Neural crest cell (in vitro differentiated cells): ENCODE measurements around the gene TMEM255B. TPM values are rescaled to one million over a fixed set of nuclear protein-coding genes. Genes with fewer than 3 reads are reported as not detected.

Experiments used
- DNase-seq: peaks from one replicate; pipeline ENCODE4 v3.0.0; 2021; ENCODE audit warnings: low read depth, mixed read lengths, low spot score
- H3K27ac Mint-ChIP-seq: one replicate; pipeline ENCODE4 v1.8.0; 2021; ENCODE audit warnings: mild to moderate bottlenecking, mixed read lengths; ENCODE audit not compliant: unreplicated experiment
- H3K27me3 Mint-ChIP-seq: 2 replicates; pipeline ENCODE4 v1.8.0; 2021; ENCODE audit warnings: low read depth, mild to moderate bottlenecking, mixed read lengths
- H3K36me3 Mint-ChIP-seq: 2 replicates; pipeline ENCODE4 v1.8.0; 2021; ENCODE audit warnings: low read depth, mild to moderate bottlenecking, mixed read lengths
- H3K4me1 Mint-ChIP-seq: 2 replicates; pipeline ENCODE4 v1.8.0; 2021; ENCODE audit warnings: mixed read lengths
- H3K4me3 Mint-ChIP-seq: one replicate; pipeline ENCODE4 v1.8.0; 2021; ENCODE audit warnings: mild to moderate bottlenecking, mixed read lengths
- H3K9me3 Mint-ChIP-seq: 2 replicates; pipeline ENCODE4 v1.8.0; 2021; ENCODE audit warnings: mixed read lengths
- total RNA-seq: library from RNA; stranded (reverse); gene quantifications from 2 replicates; pipeline ENCODE4 v1.2.1, GENCODE V29; 2021
- TF ChIP-seq, protein P1 (sequence below): fragments of 200-600 bp; sonication (generic); conservative IDR thresholded peaks from 2 replicates; pipeline ENCODE4 v1.5.0; 2021; ENCODE audit warnings: antibody characterized with exemption, mild to moderate bottlenecking

The TMEM255B gene
- total RNA-seq, 1 donor from 2014 or later, result 2.4 TPM

DNA sequence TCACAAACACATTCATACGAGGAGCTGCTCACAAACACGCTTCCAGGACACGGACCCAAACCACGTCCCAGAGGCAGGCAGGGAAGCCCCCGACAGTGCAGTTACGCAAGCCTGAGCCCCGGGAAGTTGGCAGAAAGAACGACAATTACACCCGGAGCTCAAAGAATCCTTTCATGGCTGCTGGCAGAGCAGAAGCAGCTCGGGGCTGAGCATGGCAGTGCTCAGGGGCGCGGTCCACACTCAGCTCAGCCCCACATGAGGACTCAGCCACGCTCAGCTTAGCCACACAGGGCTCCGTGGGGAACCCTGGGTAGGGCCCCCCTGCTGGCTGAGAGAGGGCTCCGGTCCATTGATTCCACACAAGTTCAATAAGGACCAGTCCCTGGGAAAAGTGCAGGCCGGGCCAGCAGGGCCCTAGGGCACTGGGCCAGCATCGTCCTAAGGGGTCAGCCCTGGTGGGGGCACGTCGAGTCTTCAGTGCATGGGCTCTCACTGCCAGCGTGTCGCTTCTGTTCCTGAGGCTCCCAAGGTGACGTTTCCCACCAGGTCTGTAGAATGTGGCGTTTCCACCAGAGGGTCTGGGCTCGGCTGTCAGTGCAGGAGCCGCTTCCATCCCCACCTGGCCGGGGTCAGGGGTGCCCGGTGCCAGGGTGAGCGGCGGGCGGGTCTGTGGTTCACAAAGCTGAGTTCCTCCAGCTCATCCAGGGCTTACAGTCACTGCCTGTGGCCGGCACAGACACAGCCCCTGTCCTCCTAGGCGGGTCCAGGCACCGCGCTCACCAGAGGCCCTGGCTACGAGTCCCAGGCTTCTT is 81.7 kb downstream of the TMEM255B start:
- Mint-ChIP-seq H3K36me3 (no peaks in the 10 kb centered on the region), H3K4me1 (peaks cover 16% of the 10 kb centered on the region), H3K27ac (no peak overlapping the region), H3K27me3 (no peaks in the 10 kb centered on the region), H3K9me3 (no peaks in the 10 kb centered on the region), H3K4me3 (no peak overlapping the region)
- DNase-seq, result no peak
- TF ChIP-seq, protein P1, sequence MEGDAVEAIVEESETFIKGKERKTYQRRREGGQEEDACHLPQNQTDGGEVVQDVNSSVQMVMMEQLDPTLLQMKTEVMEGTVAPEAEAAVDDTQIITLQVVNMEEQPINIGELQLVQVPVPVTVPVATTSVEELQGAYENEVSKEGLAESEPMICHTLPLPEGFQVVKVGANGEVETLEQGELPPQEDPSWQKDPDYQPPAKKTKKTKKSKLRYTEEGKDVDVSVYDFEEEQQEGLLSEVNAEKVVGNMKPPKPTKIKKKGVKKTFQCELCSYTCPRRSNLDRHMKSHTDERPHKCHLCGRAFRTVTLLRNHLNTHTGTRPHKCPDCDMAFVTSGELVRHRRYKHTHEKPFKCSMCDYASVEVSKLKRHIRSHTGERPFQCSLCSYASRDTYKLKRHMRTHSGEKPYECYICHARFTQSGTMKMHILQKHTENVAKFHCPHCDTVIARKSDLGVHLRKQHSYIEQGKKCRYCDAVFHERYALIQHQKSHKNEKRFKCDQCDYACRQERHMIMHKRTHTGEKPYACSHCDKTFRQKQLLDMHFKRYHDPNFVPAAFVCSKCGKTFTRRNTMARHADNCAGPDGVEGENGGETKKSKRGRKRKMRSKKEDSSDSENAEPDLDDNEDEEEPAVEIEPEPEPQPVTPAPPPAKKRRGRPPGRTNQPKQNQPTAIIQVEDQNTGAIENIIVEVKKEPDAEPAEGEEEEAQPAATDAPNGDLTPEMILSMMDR, result no peak

DNA sequence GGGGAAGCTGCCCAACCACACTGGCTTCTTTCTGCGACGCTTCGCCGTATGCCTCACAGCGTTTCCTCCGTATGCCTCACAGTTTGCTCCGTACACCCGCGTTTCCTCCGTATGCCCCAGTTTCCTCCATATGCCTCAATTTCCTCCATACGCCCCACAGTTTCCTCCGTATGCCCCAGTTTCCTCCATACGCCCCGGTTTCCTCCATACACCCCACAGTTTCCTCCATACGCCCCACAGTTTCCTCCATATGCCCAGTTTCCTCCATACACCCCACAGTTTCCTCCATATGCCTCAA is 82.3 kb downstream of the TMEM255B start:
- Mint-ChIP-seq H3K4me1 (peaks cover 16% of the 10 kb centered on the region), H3K36me3 (no peaks in the 10 kb centered on the region), H3K9me3 (no peaks in the 10 kb centered on the region), H3K27me3 (no peaks in the 10 kb centered on the region), H3K4me3 (no peak overlapping the region), H3K27ac (no peak overlapping the region)
- DNase-seq, result no peak
- TF ChIP-seq, protein P1, result no peak

DNA sequence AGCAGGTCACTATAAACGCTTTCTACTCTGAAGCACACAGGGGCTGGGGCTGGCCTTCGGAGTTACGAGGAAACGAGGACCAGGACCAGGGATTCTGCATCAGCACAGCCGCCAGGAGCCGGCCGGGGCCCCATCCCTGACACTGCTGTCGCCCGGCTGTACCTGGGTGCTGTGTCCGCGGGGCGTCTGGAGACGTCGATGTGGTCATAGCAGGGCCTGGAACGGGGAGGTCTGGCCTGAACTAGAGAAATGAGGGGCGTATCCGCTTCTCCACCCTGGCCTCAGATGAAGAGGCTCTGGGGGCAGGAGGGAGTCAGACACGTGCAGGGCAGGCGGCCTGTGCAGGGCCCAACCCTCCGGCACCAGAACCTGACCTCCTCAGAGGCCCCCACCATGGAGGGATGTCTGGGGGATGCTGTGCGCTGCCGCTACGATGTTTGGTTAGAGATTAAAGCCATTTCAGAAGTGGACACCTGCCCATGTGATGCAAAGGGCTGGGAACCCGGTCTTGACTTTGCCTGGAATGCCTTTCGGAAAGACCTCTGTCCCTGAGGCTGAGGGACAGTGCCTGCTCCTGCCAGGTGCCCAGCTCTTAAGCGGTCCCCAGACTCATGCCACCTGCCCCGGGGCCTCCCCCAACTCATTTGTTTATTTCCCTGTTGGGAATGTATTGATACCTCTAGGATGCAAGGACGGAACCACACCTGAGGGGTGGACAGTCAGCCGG is 83.5 kb downstream of the TMEM255B start:
- no peaks in the 10 kb centered on the region for H3K27me3 Mint-ChIP-seq
- H3K9me3 Mint-ChIP-seq, result no peaks in the 10 kb centered on the region
- TF ChIP-seq, protein P1, result no peak
- no peaks in the 10 kb centered on the region for H3K36me3 Mint-ChIP-seq
- peaks cover 9% of the 10 kb centered on the region for H3K4me1 Mint-ChIP-seq
- H3K27ac Mint-ChIP-seq, result no peak overlapping the region
- H3K4me3 Mint-ChIP-seq, result no peak overlapping the region
- no peak for DNase-seq

DNA sequence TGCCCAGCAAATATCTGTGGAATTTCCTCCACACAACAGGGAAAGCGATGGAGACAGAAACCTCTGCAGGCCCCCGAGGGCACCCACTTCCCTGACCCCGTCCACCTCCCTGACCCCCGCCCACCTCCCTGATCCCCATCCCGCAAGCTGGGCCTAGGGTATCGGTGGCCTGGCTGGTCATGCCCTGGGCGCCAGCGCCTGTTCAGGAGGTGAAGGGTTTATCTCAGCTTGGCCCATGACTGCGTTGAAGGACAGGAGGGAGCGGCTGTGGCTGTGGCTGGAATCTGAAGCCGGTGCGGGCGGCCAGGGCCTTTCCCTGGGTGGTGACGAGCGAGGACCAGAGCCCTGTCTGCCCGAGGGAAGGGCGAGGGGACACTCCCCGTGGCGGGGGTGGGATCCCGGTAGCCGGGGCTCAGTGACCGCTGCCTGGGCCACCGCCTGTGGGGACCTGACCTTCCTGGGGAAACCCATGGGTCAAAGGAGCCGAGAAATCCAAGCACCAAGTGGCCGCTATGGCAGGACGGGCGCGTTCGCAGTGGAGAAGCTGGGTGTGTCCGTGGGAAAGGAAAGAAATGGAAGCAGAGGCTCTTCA is 84.1 kb downstream of the TMEM255B start:
- H3K4me3 Mint-ChIP-seq, result no peak overlapping the region
- no peaks in the 10 kb centered on the region for H3K27me3 Mint-ChIP-seq
- TF ChIP-seq, protein P1, result no peak
- H3K4me1 Mint-ChIP-seq, result peaks cover 4% of the 10 kb centered on the region
- DNase-seq, result no peak
- no peaks in the 10 kb centered on the region for H3K9me3 Mint-ChIP-seq
- no peak overlapping the region for H3K27ac Mint-ChIP-seq
- H3K36me3 Mint-ChIP-seq, result no peaks in the 10 kb centered on the region

DNA sequence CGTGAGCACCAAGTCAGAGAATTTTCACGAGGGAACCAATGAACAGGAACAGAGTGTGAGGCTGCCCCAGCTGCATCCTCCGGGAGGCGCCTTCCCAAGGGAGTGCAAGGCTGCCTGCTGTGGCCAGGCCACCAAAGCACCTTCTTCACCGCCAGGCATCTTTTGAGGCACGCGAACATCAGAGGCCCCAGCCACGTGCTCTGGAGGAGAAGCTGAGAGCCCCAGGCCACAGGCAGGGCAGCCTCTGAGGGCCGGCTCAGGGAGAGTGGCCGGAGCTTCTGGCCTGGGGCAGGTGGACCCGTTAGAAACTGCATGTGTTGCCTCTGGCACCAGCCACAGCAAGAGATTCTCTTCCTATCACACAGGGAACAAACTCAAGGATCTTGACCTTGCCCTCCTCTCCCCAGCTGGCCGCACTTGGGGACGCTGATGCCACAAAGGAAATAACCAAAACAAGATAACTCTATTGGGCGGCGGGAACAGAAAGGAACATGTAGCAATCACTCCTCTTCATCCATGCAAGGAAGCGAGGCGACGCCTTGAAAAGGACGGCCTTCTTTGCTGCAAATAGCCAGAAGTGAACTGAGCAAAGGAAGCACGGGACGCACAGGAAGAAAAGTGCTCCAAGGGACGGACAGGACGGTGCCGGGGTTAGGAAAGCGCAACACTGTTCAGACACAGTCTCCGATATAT is 85.0 kb downstream of the TMEM255B start:
- H3K27ac Mint-ChIP-seq, result no peak overlapping the region
- TF ChIP-seq, protein P1, result no peak
- no peaks in the 10 kb centered on the region for H3K27me3 Mint-ChIP-seq
- no peak overlapping the region for H3K4me3 Mint-ChIP-seq
- H3K9me3 Mint-ChIP-seq, result no peaks in the 10 kb centered on the region
- peaks cover 4% of the 10 kb centered on the region for H3K4me1 Mint-ChIP-seq
- no peaks in the 10 kb centered on the region for H3K36me3 Mint-ChIP-seq
- DNase-seq, result no peak
